Left ventricle myocardium inferior (tissue), 1 donor: Measurements from ENCODE around the gene AQR. TPM values are rescaled to one million over a fixed set of nuclear protein-coding genes. Genes with fewer than 3 reads are reported as not detected.

ENCODE experiments used
- DNase-seq: peaks from one replicate; pipeline ENCODE4 v3.0.0-alpha.2; 2020
- H3K27ac ChIP-seq: fragments of 200-600 bp; replicated peaks from 2 replicates; pipeline ENCODE4 v1.8.0; 2021
- H3K27me3 ChIP-seq: fragments of 200-600 bp; 2 replicates; pipeline ENCODE4 v1.8.0; 2021; ENCODE audit warnings: low read depth
- H3K36me3 ChIP-seq: fragments of 200-600 bp; 2 replicates; pipeline ENCODE4 v1.8.0; 2021
- H3K4me1 ChIP-seq: fragments of 200-600 bp; 2 replicates; pipeline ENCODE4 v1.8.0; 2021
- H3K4me3 ChIP-seq: fragments of 200-600 bp; 2 replicates; pipeline ENCODE4 v1.8.0; 2021; ENCODE audit warnings: mild to moderate bottlenecking, moderate library complexity
- H3K9me3 ChIP-seq: fragments of 200-600 bp; replicated peaks from 2 replicates; pipeline ENCODE4 v1.8.0; 2021
- intact Hi-C: fragments of 100-400 bp; cut with micrococcal nuclease; formaldehyde crosslinking; loops from one replicate; pipeline ENCODE4 v1.11.0; 2022
- long read RNA-seq: library from polyadenylated mRNA; unstranded; transcript quantifications from one replicate; pipeline ENCODE4 v2.0.0, GENCODE V29; 2021
- total RNA-seq: library from RNA; stranded (reverse); fragmentation: NEBNext Ultra II Directional; extraction: Animal tissue kit (Norgen Biotek cat#: 25700); gene quantifications from one replicate; pipeline ENCODE4 v1.2.1, GENCODE V29; 2021
- TF ChIP-seq, protein P1 (sequence below): fragments of 200-600 bp; IDR thresholded peaks from 2 replicates; pipeline ENCODE4 v1.8.0; 2021; ENCODE audit warnings: antibody characterized with exemption, mild to moderate bottlenecking, borderline replicate concordance
- donor health status: DM: no; HTN: yes; CAD: no; lungs with severe emphysema.

AQR gene
- total RNA-seq: 9.8 TPM
- long read RNA-seq, full-length matches to known transcripts: 15 of 24 reads
- long read RNA-seq, partial matches to known transcripts: 4 of 24 reads
- long read RNA-seq, other reads (novel, unspliced or antisense): 5 of 24 reads

- H3K36me3 ChIP-seq: peaks cover under 1% of the 10 kb centered on the region
- DNase-seq: peak; percentile 94
- H3K27ac ChIP-seq: peak within 1 kb of the TSS; percentile 88
- TF ChIP-seq, protein P1, sequence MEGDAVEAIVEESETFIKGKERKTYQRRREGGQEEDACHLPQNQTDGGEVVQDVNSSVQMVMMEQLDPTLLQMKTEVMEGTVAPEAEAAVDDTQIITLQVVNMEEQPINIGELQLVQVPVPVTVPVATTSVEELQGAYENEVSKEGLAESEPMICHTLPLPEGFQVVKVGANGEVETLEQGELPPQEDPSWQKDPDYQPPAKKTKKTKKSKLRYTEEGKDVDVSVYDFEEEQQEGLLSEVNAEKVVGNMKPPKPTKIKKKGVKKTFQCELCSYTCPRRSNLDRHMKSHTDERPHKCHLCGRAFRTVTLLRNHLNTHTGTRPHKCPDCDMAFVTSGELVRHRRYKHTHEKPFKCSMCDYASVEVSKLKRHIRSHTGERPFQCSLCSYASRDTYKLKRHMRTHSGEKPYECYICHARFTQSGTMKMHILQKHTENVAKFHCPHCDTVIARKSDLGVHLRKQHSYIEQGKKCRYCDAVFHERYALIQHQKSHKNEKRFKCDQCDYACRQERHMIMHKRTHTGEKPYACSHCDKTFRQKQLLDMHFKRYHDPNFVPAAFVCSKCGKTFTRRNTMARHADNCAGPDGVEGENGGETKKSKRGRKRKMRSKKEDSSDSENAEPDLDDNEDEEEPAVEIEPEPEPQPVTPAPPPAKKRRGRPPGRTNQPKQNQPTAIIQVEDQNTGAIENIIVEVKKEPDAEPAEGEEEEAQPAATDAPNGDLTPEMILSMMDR: peak; percentile 98
- intact Hi-C loops: no loop called here
- peaks cover 63% of the 10 kb centered on the region for H3K4me1 ChIP-seq
- H3K9me3 ChIP-seq: no peaks in the 10 kb centered on the region
- no peaks in the 10 kb centered on the region for H3K27me3 ChIP-seq
- peak within 1 kb of the TSS; percentile 87 for H3K4me3 ChIP-seq
These were observed at the start of gene AQR for GRCh38 chr15:34969340-34970097. Gene AQR (minus strand): TSS chr15:34969742. CDS start chr15:34969613, 129 bp downstream.

- intact Hi-C loops: no loop called here
- no peaks in the 10 kb centered on the region for H3K27me3 ChIP-seq
- H3K27ac ChIP-seq: no peak overlapping the region
- TF ChIP-seq, protein P1: no peak
- no peaks in the 10 kb centered on the region for H3K36me3 ChIP-seq
- H3K9me3 ChIP-seq: no peaks in the 10 kb centered on the region
- no peak for DNase-seq
- no peaks in the 10 kb centered on the region for H3K4me1 ChIP-seq
- H3K4me3 ChIP-seq: no peak overlapping the region
These were observed 44.7 kb upstream of the AQR start for GRCh38 chr15:35014241-35014640.

DNA sequence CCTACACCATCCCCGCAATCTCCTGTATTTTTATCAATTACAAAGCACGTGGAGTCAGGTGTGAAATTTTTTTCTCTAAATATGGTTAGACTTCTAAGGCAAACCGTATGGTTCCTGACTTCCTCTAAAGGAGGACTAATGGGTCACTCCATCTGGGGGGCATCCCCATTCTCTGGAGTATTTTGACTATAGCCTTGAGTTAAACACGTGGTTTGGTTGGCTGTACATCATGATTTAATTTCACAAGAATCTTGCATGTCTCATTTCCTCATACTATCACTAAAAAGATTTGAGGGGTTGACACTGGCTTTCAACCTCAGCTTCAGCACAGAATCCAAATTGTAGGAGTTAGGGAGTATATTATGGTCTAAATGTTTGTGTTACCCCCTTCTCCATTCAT is 43.8 kb upstream of the AQR start:
- no peaks in the 10 kb centered on the region for H3K4me1 ChIP-seq
- TF ChIP-seq, protein P1: no peak
- no peaks in the 10 kb centered on the region for H3K27me3 ChIP-seq
- H3K36me3 ChIP-seq: no peaks in the 10 kb centered on the region
- H3K4me3 ChIP-seq: no peak overlapping the region
- no peak for DNase-seq
- no peaks in the 10 kb centered on the region for H3K9me3 ChIP-seq
- intact Hi-C loops: no loop called here
- H3K27ac ChIP-seq: no peak overlapping the region

GRCh38 chr15:35007397-35007796 is 37.9 kb upstream of the AQR start:
- H3K36me3 ChIP-seq: no peaks in the 10 kb centered on the region
- H3K9me3 ChIP-seq: no peaks in the 10 kb centered on the region
- H3K4me1 ChIP-seq: peaks cover 6% of the 10 kb centered on the region
- DNase-seq: no peak
- H3K27ac ChIP-seq: no peak overlapping the region
- TF ChIP-seq, protein P1: no peak
- intact Hi-C loops: no loop called here
- H3K4me3 ChIP-seq: no peak overlapping the region
- no peaks in the 10 kb centered on the region for H3K27me3 ChIP-seq

- intact Hi-C loops: no loop called here
- no peaks in the 10 kb centered on the region for H3K9me3 ChIP-seq
- H3K27me3 ChIP-seq: no peaks in the 10 kb centered on the region
- no peak overlapping the region for H3K27ac ChIP-seq
- DNase-seq: no peak
- TF ChIP-seq, protein P1: no peak
- H3K4me1 ChIP-seq: peaks cover 6% of the 10 kb centered on the region
- no peak overlapping the region for H3K4me3 ChIP-seq
- no peaks in the 10 kb centered on the region for H3K36me3 ChIP-seq
These were observed 36.4 kb upstream of the AQR start for GRCh38 chr15:35005933-35006332.
